ENCODE results near the gene ATXN1L.

GRCh38 chr16:71894921-71895678 is 49.3 kb downstream of the ATXN1L start, which contains the start of gene IST1:
- TF ChIP-seq, protein P1, sequence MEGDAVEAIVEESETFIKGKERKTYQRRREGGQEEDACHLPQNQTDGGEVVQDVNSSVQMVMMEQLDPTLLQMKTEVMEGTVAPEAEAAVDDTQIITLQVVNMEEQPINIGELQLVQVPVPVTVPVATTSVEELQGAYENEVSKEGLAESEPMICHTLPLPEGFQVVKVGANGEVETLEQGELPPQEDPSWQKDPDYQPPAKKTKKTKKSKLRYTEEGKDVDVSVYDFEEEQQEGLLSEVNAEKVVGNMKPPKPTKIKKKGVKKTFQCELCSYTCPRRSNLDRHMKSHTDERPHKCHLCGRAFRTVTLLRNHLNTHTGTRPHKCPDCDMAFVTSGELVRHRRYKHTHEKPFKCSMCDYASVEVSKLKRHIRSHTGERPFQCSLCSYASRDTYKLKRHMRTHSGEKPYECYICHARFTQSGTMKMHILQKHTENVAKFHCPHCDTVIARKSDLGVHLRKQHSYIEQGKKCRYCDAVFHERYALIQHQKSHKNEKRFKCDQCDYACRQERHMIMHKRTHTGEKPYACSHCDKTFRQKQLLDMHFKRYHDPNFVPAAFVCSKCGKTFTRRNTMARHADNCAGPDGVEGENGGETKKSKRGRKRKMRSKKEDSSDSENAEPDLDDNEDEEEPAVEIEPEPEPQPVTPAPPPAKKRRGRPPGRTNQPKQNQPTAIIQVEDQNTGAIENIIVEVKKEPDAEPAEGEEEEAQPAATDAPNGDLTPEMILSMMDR (optimal IDR thresholded peaks at IDR 0.05 in 1 of 3, IDR thresholded peaks at IDR 0.05 in 1 of 3, conservative IDR thresholded peaks at IDR 0.05 in 1 of 3; ENCODE audit: extremely low read depth in 1 of 3, insufficient read depth in 2 of 3, low read length in 3 of 3), result no peak
- no peak for TF ChIP-seq EZH2 (IDR thresholded peaks at IDR 0.05; ENCODE audit: low read length)

Data from keratinocyte (primary cell).